ENCODE measurements around the gene TOR1AIP2. TPM values are rescaled to one million over a fixed set of nuclear protein-coding genes. Genes with fewer than 3 reads are reported as not detected.

TOR1AIP2 gene
- total and polyA plus RNA-seq, 2 of the 13 experiments (the other 11 are each of a cell fraction or from before 2014, with no cell fraction given), result 35.2 to 65.8 TPM

- no peak for TF ChIP-seq JUND (CRISPR knock-in tag; IDR thresholded peaks at IDR 0.05)
- TF ChIP-seq MTERF4 (CRISPR knock-in tag; IDR thresholded peaks at IDR 0.05), result no peak
- no peak for TF ChIP-seq KAT2B (IDR thresholded peaks at IDR 0.05; ENCODE audit: borderline replicate concordance, low read depth, low read length)
- TF ChIP-seq TCF7 (IDR thresholded peaks at IDR 0.05; ENCODE audit: low read depth), result no peak
- TF ChIP-seq TRIM24 (CRISPR knock-in tag; IDR thresholded peaks at IDR 0.05), result no peak
- TF ChIP-seq ZNF670 (CRISPR knock-in tag; IDR thresholded peaks at IDR 0.05; ENCODE audit: borderline replicate concordance), result no peak
- no peak for TF ChIP-seq ZNF777 (CRISPR knock-in tag; IDR thresholded peaks at IDR 0.05)
- TF ChIP-seq PAXIP1 (CRISPR knock-in tag; conservative IDR thresholded peaks at IDR 0.05), result no peak
- no peak for TF ChIP-seq RXRA (CRISPR knock-in tag; IDR thresholded peaks at IDR 0.05)
- no peak for TF ChIP-seq ZNF564 (CRISPR knock-in tag; IDR thresholded peaks at IDR 0.05)
- TF ChIP-seq KLF12 (CRISPR knock-in tag; IDR thresholded peaks at IDR 0.05; ENCODE audit: borderline replicate concordance), result no peak
- TF ChIP-seq ZNF639 (CRISPR knock-in tag; conservative IDR thresholded peaks at IDR 0.05), result no peak
- TF ChIP-seq ZBTB42 (CRISPR knock-in tag; IDR thresholded peaks at IDR 0.05), result no peak
- no peak overlapping the region for H3K9ac ChIP-seq (ENCODE audit: insufficient read depth, low read depth, low read length)
- intact Hi-C loops (cut with micrococcal nuclease; ENCODE audit: unreplicated experiment) (no loop called here), in situ Hi-C loops (cut with HindIII; ENCODE audit: extremely low pct_ligation_motif_present, low pct_unique_long_range_greater_than_20kb) (no loop called here)
- H2AFZ ChIP-seq (ENCODE audit: low read length), result no peak overlapping the region
- H3K27me3 ChIP-seq (ENCODE audit: control insufficient read depth in 1 of 2, insufficient read depth in 2 of 2, low read length in 2 of 2), result peaks cover 2 to 6% of the 10 kb centered on the region in 2 experiments; a peak in 2 of 5 replicates
- H4K20me1 ChIP-seq (ENCODE audit: insufficient read depth, low read length), result no peaks in the 10 kb centered on the region
- CTCF ChIA-PET (ENCODE audit: low intra/inter-chr PET ratio, low total read pairs), result no interaction called here
- no peaks in the 10 kb centered on the region for H3K9me3 ChIP-seq (ENCODE audit: low read length)
- ATAC-seq (no peak), FAIRE-seq (no peak), DNase-seq (ENCODE audit: low spot score) (no peak)
- H3K4me2 ChIP-seq (ENCODE audit: low read depth, low read length), result no peak overlapping the region
- POLR2A ChIA-PET, result no interaction called here
- no peaks in the 10 kb centered on the region for H3K79me2 ChIP-seq (ENCODE audit: insufficient read depth, low read length)
- BruUV-seq (replicated peaks), result no TSS peak
- no peak overlapping the region for H3K4me3 ChIP-seq (replicated peaks in 1 of 3; ENCODE audit: insufficient read depth in 1 of 3, low read depth in 2 of 3, low read length in 3 of 3)
- no peak overlapping the region for H3K27ac ChIP-seq (ENCODE audit: extremely low read length, insufficient read depth, low read length)
- peaks cover 4% of the 10 kb centered on the region; the same call in 1 of the 2 replicates for H3K4me1 ChIP-seq (ENCODE audit: insufficient read depth, low read length)
- 11% methylated on average over 2 of the region's 6 CpGs for WGBS (ENCODE audit: low lambda C conversion rate)
- no peaks in the 10 kb centered on the region for H3K36me3 ChIP-seq (replicated peaks in 1 of 2; ENCODE audit: control insufficient read depth in 1 of 2, insufficient read depth in 2 of 2, low read length in 2 of 2)
Observed at GRCh38 chr1:179803104-179803503, 74.5 kb downstream of the TOR1AIP2 start.

Measured in HepG2 (cell line).